ENCODE results near the gene UGT2B11.
"Not testable (repeated sequence)": the region's sequence is repeated elsewhere in the genome, so short reads cannot be mapped to it uniquely, and the experiment has no call there.

Gene UGT2B11

GRCh38 chr4:69169171-69169570 is 45.4 kb downstream of the UGT2B11 start:
- DNase-seq = not testable (repeated sequence)

DNA sequence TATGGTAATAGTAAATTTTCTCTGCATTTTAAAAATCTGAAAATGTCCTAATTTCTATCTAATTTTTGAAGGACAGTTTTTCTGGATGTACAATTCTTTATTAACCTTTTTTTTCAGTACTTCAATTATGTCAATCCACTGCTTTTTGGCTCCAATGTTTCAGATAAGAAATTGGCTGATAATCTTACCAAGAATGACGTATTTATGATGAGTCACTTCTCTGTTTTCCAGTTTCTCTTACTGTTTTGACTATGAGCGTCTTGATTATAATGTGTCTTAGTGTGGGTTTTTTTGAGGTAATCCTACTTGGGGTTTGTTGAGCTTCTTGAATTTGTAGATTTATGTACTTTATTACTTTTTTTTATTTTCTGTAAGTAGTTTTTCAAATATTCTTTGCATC is 47.2 kb downstream of the UGT2B11 start:
- DNase-seq = no peak

- not testable (repeated sequence) for DNase-seq
Observed at GRCh38 chr4:69166376-69166775, 48.2 kb downstream of the UGT2B11 start.

- not testable (repeated sequence) for DNase-seq
Observed at GRCh38 chr4:69165707-69166106, 48.8 kb downstream of the UGT2B11 start.

DNA sequence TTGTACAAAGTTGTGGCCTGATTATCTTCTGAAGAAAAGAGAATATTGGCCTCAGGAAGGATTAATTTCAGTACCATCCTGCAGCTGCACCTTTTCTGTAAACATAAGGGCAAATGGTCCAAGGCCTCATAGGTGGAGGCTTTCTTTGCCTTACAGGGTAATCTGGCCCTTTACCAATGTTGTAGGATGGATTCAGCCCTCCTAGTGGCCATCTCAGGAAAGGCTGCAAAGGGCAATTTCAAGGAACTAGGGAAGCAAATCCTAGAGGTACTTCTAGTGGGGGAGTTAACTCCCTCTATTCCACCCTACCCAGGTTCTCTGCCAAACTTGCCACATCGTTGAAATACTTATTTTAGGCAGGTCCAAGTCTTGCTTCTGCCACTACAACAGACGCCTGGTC is 57.6 kb downstream of the UGT2B11 start:
- no peak for DNase-seq

GRCh38 chr4:69154021-69154420 is 60.5 kb downstream of the UGT2B11 start:
- DNase-seq = no peak
